H1 (cell line): ENCODE measurements around the gene ALDH1B1. TPM values are rescaled to one million over a fixed set of nuclear protein-coding genes. Genes with fewer than 3 reads are reported as not detected.

ENCODE experiments used
- CTCF ChIA-PET: fragments of 300-600 bp; sonication (Branson Sonifier 250); formaldehyde crosslinking; loops from one replicate; lab custom pipeline; 2021; ENCODE audit not compliant: partially characterized antibody; lab: Charles Lee
- POLR2A ChIA-PET: fragments of 300-600 bp; sonication (Branson Sonifier 250); formaldehyde crosslinking; loops from one replicate; lab custom pipeline; 2021; ENCODE audit warnings: inconsistent platforms; ENCODE audit not compliant: partially characterized antibody; lab: Charles Lee
- DNase-seq, 2 experiments: peaks; one replicate each; pipeline versions ENCODE4 v3.0.0 to v3.0.0-alpha.2; 2010 to 2022; ENCODE audit warnings: low spot score in 2 of 2, low read depth in 1 of 2, mixed read lengths in 1 of 2
- FAIRE-seq: peaks from 2 replicates; lab custom pipeline; 2011; peaks lifted over from hg19 to GRCh38; lab: Jason Lieb, UNC
- H2AFZ ChIP-seq: 2 replicates; pipeline ENCODE4 v1.8.1; 2012; ENCODE audit warnings: low read length, inconsistent platforms
- H2AK5ac ChIP-seq: 2 replicates; pipeline ENCODE4 v1.6.1; 2013; ENCODE audit warnings: low read depth, low read length
- H2BK120ac ChIP-seq: replicated peaks from 2 replicates; pipeline ENCODE3; 2013; ENCODE audit warnings: low read depth, low read length, inconsistent platforms
- H2BK12ac ChIP-seq: 2 replicates; pipeline ENCODE4 v1.6.1; 2013; ENCODE audit warnings: low read depth, low read length
- H2BK15ac ChIP-seq: 2 replicates; pipeline ENCODE4 v1.6.1; 2013; ENCODE audit warnings: low read length
- H2BK20ac ChIP-seq: 2 replicates; pipeline ENCODE4 v1.6.1; 2013; ENCODE audit warnings: low read length
- H2BK5ac ChIP-seq: 2 replicates; pipeline ENCODE4 v1.6.1; 2013; ENCODE audit warnings: low read depth, low read length
- H3K14ac ChIP-seq: 2 replicates; pipeline ENCODE4 v1.6.1; 2013; ENCODE audit warnings: inconsistent platforms; ENCODE audit not compliant: insufficient read length
- H3K18ac ChIP-seq: 2 replicates; pipeline ENCODE4 v1.6.1; 2013; ENCODE audit warnings: low read length; ENCODE audit errors: extremely low read depth
- H3K23ac ChIP-seq: 2 replicates; pipeline ENCODE4 v1.6.1; 2013; ENCODE audit warnings: inconsistent platforms; ENCODE audit not compliant: insufficient read length
- H3K23me2 ChIP-seq: 2 replicates; pipeline ENCODE4 v1.6.1; 2013; ENCODE audit warnings: low read depth, low read length
- H3K27ac ChIP-seq: 2 replicates; pipeline ENCODE4 v1.6.1; 2011; ENCODE audit warnings: low read depth, low read length, inconsistent platforms
- H3K27me3 ChIP-seq, 4 experiments: replicated peaks in 1 of 4; 1 replicate in 1 of 4; 2 replicates in 3 of 4; pipeline versions ENCODE4 v1.6.1 to v1.8.1; 2011 to 2013; ENCODE audit warnings: low read length in 3 of 4, mild to moderate bottlenecking in 3 of 4, inconsistent platforms in 2 of 4, mixed read lengths in 2 of 4, moderate library complexity in 1 of 4; ENCODE audit not compliant: control insufficient read depth in 3 of 4, insufficient read depth in 3 of 4; ENCODE audit errors: extremely low read depth in 1 of 4
- H3K36me3 ChIP-seq, 4 experiments: 2 replicates each; pipeline versions ENCODE4 v1.6.1 to v1.8.1; 2011 to 2013; ENCODE audit warnings: mild to moderate bottlenecking in 4 of 4, low read length in 3 of 4, moderate library complexity in 2 of 4, control low read depth in 1 of 4, inconsistent platforms in 1 of 4; ENCODE audit not compliant: insufficient read depth in 4 of 4, control insufficient read depth in 2 of 4
- H3K4ac ChIP-seq: replicated peaks from 2 replicates; pipeline ENCODE3; 2013; ENCODE audit warnings: low read length, low read depth, mixed read lengths, inconsistent platforms; ENCODE audit not compliant: insufficient read length
- H3K4me1 ChIP-seq, 4 experiments: replicated peaks in 1 of 4; 1 replicate in 1 of 4; 2 replicates in 3 of 4; pipeline versions ENCODE4 v1.6.1 to v1.8.1; 2011 to 2013; ENCODE audit warnings: low read length in 3 of 4, inconsistent platforms in 2 of 4, mixed read lengths in 1 of 4; ENCODE audit not compliant: insufficient read depth in 4 of 4, control insufficient read depth in 3 of 4
- H3K4me2 ChIP-seq, 2 experiments: 2 replicates each; pipeline versions ENCODE4 v1.6.1 to v1.8.1; 2011 to 2013; ENCODE audit warnings: low read depth in 2 of 2, low read length in 2 of 2, control low read depth in 1 of 2, inconsistent platforms in 1 of 2, mild to moderate bottlenecking in 1 of 2; ENCODE audit not compliant: insufficient read depth in 1 of 2
- H3K4me3 ChIP-seq, 4 experiments: fragments of 200-600, 300-600 bp in 1 of 4; sonication (generic), shearing (Covaris generic), sonication (Bioruptor Twin) in 1 of 4; 2 replicates each; pipeline versions ENCODE4 v1.5.1 to v1.8.1; 2011 to 2016; ENCODE audit warnings: low read length in 4 of 4, low read depth in 3 of 4, control low read depth in 2 of 4, inconsistent platforms in 2 of 4, mild to moderate bottlenecking in 2 of 4, mixed read lengths in 1 of 4, moderate library complexity in 1 of 4; ENCODE audit not compliant: insufficient read depth in 2 of 4; ENCODE audit errors: extremely low read depth in 1 of 4
- H3K56ac ChIP-seq: replicated peaks from 2 replicates; pipeline ENCODE3; 2013; ENCODE audit warnings: low read depth, mild to moderate bottlenecking, mixed read lengths, low read length, inconsistent platforms; ENCODE audit not compliant: insufficient read length
- H3K79me1 ChIP-seq: 2 replicates; pipeline ENCODE4 v1.6.1; 2013; ENCODE audit warnings: low read depth, low read length, control low read depth
- H3K79me2 ChIP-seq, 2 experiments: 2 replicates each; pipeline versions ENCODE4 v1.6.1 to v1.8.1; 2012 to 2013; ENCODE audit warnings: low read length in 2 of 2, mild to moderate bottlenecking in 2 of 2, inconsistent platforms in 1 of 2; ENCODE audit not compliant: insufficient read depth in 2 of 2, control insufficient read depth in 1 of 2
- H3K9ac ChIP-seq, 4 experiments: replicated peaks in 1 of 4; 1 replicate in 1 of 4; 2 replicates in 3 of 4; pipeline versions ENCODE4 v1.6.1 to v1.8.1; 2011 to 2013; ENCODE audit warnings: low read depth in 3 of 4, low read length in 3 of 4, control low read depth in 2 of 4, mild to moderate bottlenecking in 2 of 4, moderate library complexity in 2 of 4, inconsistent platforms in 1 of 4; ENCODE audit errors: extremely low read depth in 1 of 4
- H3K9me3 ChIP-seq, 2 experiments: 2 replicates each; pipeline versions ENCODE4 v1.6.1 to v1.8.1; 2012 to 2013; ENCODE audit warnings: mild to moderate bottlenecking in 2 of 2, moderate library complexity in 2 of 2, control low read depth in 1 of 2, inconsistent platforms in 1 of 2, low read depth in 1 of 2, low read length in 1 of 2, mixed read lengths in 1 of 2; ENCODE audit not compliant: insufficient read depth in 2 of 2
- H4K20me1 ChIP-seq, 2 experiments: replicated peaks in 1 of 2; 2 replicates each; pipeline versions ENCODE3 to v1.8.1; 2011 to 2013; ENCODE audit warnings: inconsistent platforms in 2 of 2, low read length in 2 of 2, mild to moderate bottlenecking in 1 of 2; ENCODE audit not compliant: insufficient read depth in 2 of 2, control insufficient read depth in 1 of 2
- H4K5ac ChIP-seq: 2 replicates; pipeline ENCODE4 v1.6.1; 2013; ENCODE audit warnings: low read length, low read depth, mixed read lengths, inconsistent platforms; ENCODE audit not compliant: insufficient read length
- H4K8ac ChIP-seq: 2 replicates; pipeline ENCODE4 v1.8.0; 2013; ENCODE audit warnings: mild to moderate bottlenecking, moderate library complexity, low read length, inconsistent platforms; ENCODE audit not compliant: insufficient read depth; ENCODE audit errors: extremely low read depth
- H4K91ac ChIP-seq: replicated peaks from 2 replicates; pipeline ENCODE3; 2013; ENCODE audit warnings: low read length, mixed read lengths, inconsistent platforms; ENCODE audit not compliant: insufficient read length
- BACH1 ChIP-seq: IDR thresholded peaks from 2 replicates; pipeline ENCODE4 v1.6.1; 2012; ENCODE audit warnings: low read length, improper control_type of control experiment
- BCL11A ChIP-seq, 2 experiments: IDR thresholded peaks; one replicate each; pipeline ENCODE4 v1.6.1; 2011; ENCODE audit warnings: low read depth in 2 of 2, low read length in 2 of 2, mild to moderate bottlenecking in 2 of 2
- EZH2 ChIP-seq: fragments of 200-600 bp; sonication (generic); IDR thresholded peaks from 2 replicates; pipeline ENCODE4 v1.7.1; 2012; ENCODE audit warnings: low read depth, mild to moderate bottlenecking, moderate library complexity, low read length, inconsistent platforms; ENCODE audit not compliant: severe bottlenecking
- GABPA ChIP-seq: IDR thresholded peaks from 2 replicates; pipeline ENCODE4 v1.6.1; 2011; ENCODE audit warnings: mild to moderate bottlenecking, low read length, moderate library complexity, borderline replicate concordance; ENCODE audit not compliant: insufficient read depth
- HDAC2 ChIP-seq, 2 experiments: fragments of 300-600 bp in 1 of 2; sonication (generic) in 1 of 2; IDR thresholded peaks; 2 replicates each; pipeline ENCODE4 v1.6.1; 2011 to 2012; ENCODE audit warnings: low read depth in 2 of 2, low read length in 2 of 2, mild to moderate bottlenecking in 2 of 2, moderate library complexity in 2 of 2, borderline replicate concordance in 1 of 2, inconsistent platforms in 1 of 2
- POU5F1 ChIP-seq: IDR thresholded peaks from 2 replicates; pipeline ENCODE4 v1.6.1; 2011; ENCODE audit warnings: low read depth, mild to moderate bottlenecking, low read length, moderate library complexity
- SP2 ChIP-seq: IDR thresholded peaks from 2 replicates; pipeline ENCODE4 v1.6.1; 2012; ENCODE audit warnings: mild to moderate bottlenecking, low read length, inconsistent platforms
- SP4 ChIP-seq: IDR thresholded peaks from 2 replicates; pipeline ENCODE4 v1.6.1; 2012; ENCODE audit warnings: low read length, inconsistent platforms
- TCF12 ChIP-seq: IDR thresholded peaks from 2 replicates; pipeline ENCODE4 v1.6.1; 2011; ENCODE audit warnings: low read depth, mild to moderate bottlenecking, low read length
- polyA plus RNA-seq, 7 experiments: library from polyadenylated mRNA; depleted of rRNA in 3 of 7; stranded (reverse) in 5 of 7; unstranded in 2 of 7; fragments of >200 nt in 5 of 7; fragments of 200-250 nt in 2 of 7; gene quantifications; 1 replicate in 5 of 7; 2 replicates in 1 of 7; 4 replicates in 1 of 7; pipeline versions ENCODE4 v1.2.1 to v1.2.3, GENCODE V29; 2011 to 2013; ENCODE audit warnings: missing spikeins in 2 of 7, mixed read lengths in 2 of 7
- total RNA-seq: library from RNA; stranded (reverse); fragmentation: NEBNext Ultra II Directional; extraction: Animal tissue kit (Norgen Biotek cat#: 25700); gene quantifications from 2 replicates; pipeline ENCODE4 v1.2.1, GENCODE V29; 2021

ALDH1B1 gene
- total and polyA plus RNA-seq, 2 of the 8 experiments (the other 6 are each of a cell fraction or from before 2014, with no cell fraction given) = 41.6 to 78.7 TPM

GRCh38 chr9:38367898-38368297 is 24.6 kb upstream of the ALDH1B1 start:
- no peak overlapping the region for H3K9ac ChIP-seq
- H2AK5ac ChIP-seq = no peak overlapping the region
- H3K18ac ChIP-seq = no peak overlapping the region
- no peak overlapping the region for H2BK12ac ChIP-seq
- H2AFZ ChIP-seq = no peak overlapping the region
- H3K79me1 ChIP-seq = no peaks in the 10 kb centered on the region
- no peak overlapping the region for H4K8ac ChIP-seq
- no peak overlapping the region for H4K5ac ChIP-seq
- H3K4ac ChIP-seq = no peak overlapping the region
- no peak overlapping the region for H2BK5ac ChIP-seq
- H3K79me2 ChIP-seq = no peaks in the 10 kb centered on the region
- no peaks in the 10 kb centered on the region; a peak in 1 of 7 replicates for H3K4me1 ChIP-seq
- DNase-seq (no peak), FAIRE-seq (no peak)
- no peak overlapping the region for H3K14ac ChIP-seq
- no peak overlapping the region for H3K56ac ChIP-seq
- POLR2A ChIA-PET = interaction anchor here (1.3 kb wide), 1 partner anchor 9 kb away, joined by 4 read pairs; no protein-coding TSS in a partner anchor
- H2BK20ac ChIP-seq = no peak overlapping the region
- no peak overlapping the region for H3K23ac ChIP-seq
- no peaks in the 10 kb centered on the region for H3K36me3 ChIP-seq
- H2BK15ac ChIP-seq = no peak overlapping the region
- no peaks in the 10 kb centered on the region for H4K20me1 ChIP-seq
- no peaks in the 10 kb centered on the region; a peak in 2 of 7 replicates for H3K27me3 ChIP-seq
- H3K4me2 ChIP-seq = no peak overlapping the region
- no peak overlapping the region for H4K91ac ChIP-seq
- no peak overlapping the region for H3K4me3 ChIP-seq
- H3K23me2 ChIP-seq = no peaks in the 10 kb centered on the region
- H2BK120ac ChIP-seq = no peak overlapping the region
- CTCF ChIA-PET = interaction anchor here (2.4 kb wide), 1 partner anchor 34 kb away, joined by 10 read pairs; no protein-coding TSS in a partner anchor
- H3K9me3 ChIP-seq = no peaks in the 10 kb centered on the region
- H3K27ac ChIP-seq = no peak overlapping the region
- TF ChIP-seq SP4 (no peak), EZH2 (no peak), BACH1 (no peak), GABPA (no peak), POU5F1 (no peak), HDAC2 (IDR thresholded peaks at IDR 0.05; ENCODE audit: borderline replicate concordance in 1 of 2, low read depth in 2 of 2, low read length in 2 of 2) (no peak), BCL11A (IDR thresholded peaks at IDR 0.05; ENCODE audit: low read depth in 2 of 2, low read length in 2 of 2) (no peak), SP2 (no peak), TCF12 (no peak)
